Lung (tissue), 12 donors: Measurements from ENCODE around the gene CACUL1. TPM values are rescaled to one million over a fixed set of nuclear protein-coding genes. Genes with fewer than 3 reads are reported as not detected.

Experiments
- ATAC-seq: fragments of 200-7000 bp; cut with Tn5 transposase; one replicate; pipeline ENCODE4 v1.9.1; 2020; ENCODE audit warnings: moderate number of reproducible peaks; ENCODE audit not compliant: insufficient read depth, low FRiP score
- DNase-seq, 3 donors: peaks; one replicate each; pipeline ENCODE4 v3.0.0-alpha.2; 2013 to 2017
- H3K27ac ChIP-seq, 2 donors: one replicate each; pipeline ENCODE4 v1.5.1; 2013; ENCODE audit warnings: mild to moderate bottlenecking in 2 of 2, moderate library complexity in 2 of 2, control low read depth in 1 of 2, inconsistent platforms in 1 of 2, low read depth in 1 of 2, low read length in 1 of 2
- H3K27me3 ChIP-seq, 3 donors: one replicate each; pipeline ENCODE4 v1.5.1; 2013; ENCODE audit warnings: low read length in 2 of 3; ENCODE audit not compliant: control insufficient read depth in 3 of 3, insufficient read depth in 3 of 3
- H3K36me3 ChIP-seq, 4 donors: one replicate each; pipeline ENCODE4 v1.5.1; 2013; ENCODE audit warnings: low read length in 4 of 4, mild to moderate bottlenecking in 1 of 4, moderate library complexity in 1 of 4; ENCODE audit not compliant: control insufficient read depth in 4 of 4, insufficient read depth in 4 of 4
- H3K4me1 ChIP-seq, 5 donors: one replicate each; pipeline ENCODE4 v1.5.1; 2013; ENCODE audit warnings: low read length in 5 of 5, mild to moderate bottlenecking in 2 of 5, moderate library complexity in 1 of 5; ENCODE audit not compliant: control insufficient read depth in 5 of 5, insufficient read depth in 5 of 5
- H3K4me3 ChIP-seq: one replicate; pipeline ENCODE4 v1.5.1; 2013; ENCODE audit warnings: mild to moderate bottlenecking, control low read depth, moderate library complexity
- H3K9ac ChIP-seq, 2 donors: one replicate each; pipeline ENCODE4 v1.5.1; 2013; ENCODE audit warnings: low read length in 2 of 2, control low read depth in 1 of 2; ENCODE audit not compliant: insufficient read depth in 1 of 2
- H3K9me3 ChIP-seq, 4 donors: one replicate each; pipeline ENCODE4 v1.5.1; 2013; ENCODE audit warnings: low read length in 3 of 4, mild to moderate bottlenecking in 1 of 4, moderate library complexity in 1 of 4; ENCODE audit not compliant: control insufficient read depth in 4 of 4, insufficient read depth in 3 of 4
- WGBS, 2 donors: extraction: QIAGEN DNeasy Blood & Tissue Kit; methylation state at CpG; one replicate each; pipeline ENCODE4 v1.1.7; 2013; 5-methylcytosine and 5-hydroxymethylcytosine counted together
- polyA plus RNA-seq, 2 donors: library from polyadenylated mRNA; stranded (reverse); fragments of 200-250 nt; gene quantifications; one replicate each; pipeline ENCODE4 v1.2.1, GENCODE V29; 2013
- total RNA-seq, 2 donors: library from RNA; depleted of rRNA in 1 of 2; stranded (reverse); fragments of >200 nt in 1 of 2; gene quantifications; one replicate each; pipeline ENCODE4 v1.2.1, GENCODE V29; 2014 to 2021
- TF ChIP-seq, protein P1 (sequence below): IDR thresholded peaks from 2 replicates; pipeline ENCODE4 v1.5.1; 2012; ENCODE audit warnings: mild to moderate bottlenecking; ENCODE audit errors: control extremely low read depth, extremely low read depth
- donor health status: control.
- donor health status: control.
- donor health status: Bipolar disorder and iron deficiency.
- donor health status: healthy.
- donor health status: DM: yes; HTN: yes; CAD: no.

The CACUL1 gene
- total and polyA plus RNA-seq, 4 donors, result 7.9 to 66.3 (median 23.0) TPM

DNA sequence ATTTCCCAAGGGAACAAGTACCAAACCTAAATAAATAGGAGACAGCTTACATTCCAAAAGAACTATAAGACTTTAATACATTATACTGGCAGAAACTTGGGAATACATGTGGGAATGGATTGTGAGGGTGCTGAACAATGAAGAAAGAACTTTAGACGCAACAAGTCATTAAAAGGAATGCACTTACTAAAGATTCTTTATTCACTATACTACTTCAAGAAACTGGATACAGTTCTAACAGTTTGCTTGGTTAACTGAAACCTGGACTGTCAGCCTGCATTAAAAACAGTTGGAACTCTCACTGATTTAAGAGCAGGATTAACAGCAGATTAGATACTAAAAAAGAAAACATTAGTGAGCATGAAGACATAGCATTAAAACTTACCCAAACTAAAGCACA, 12.0 kb downstream of the CACUL1 start:
- no peaks in the 10 kb centered on the region for H3K27me3 ChIP-seq

DNA sequence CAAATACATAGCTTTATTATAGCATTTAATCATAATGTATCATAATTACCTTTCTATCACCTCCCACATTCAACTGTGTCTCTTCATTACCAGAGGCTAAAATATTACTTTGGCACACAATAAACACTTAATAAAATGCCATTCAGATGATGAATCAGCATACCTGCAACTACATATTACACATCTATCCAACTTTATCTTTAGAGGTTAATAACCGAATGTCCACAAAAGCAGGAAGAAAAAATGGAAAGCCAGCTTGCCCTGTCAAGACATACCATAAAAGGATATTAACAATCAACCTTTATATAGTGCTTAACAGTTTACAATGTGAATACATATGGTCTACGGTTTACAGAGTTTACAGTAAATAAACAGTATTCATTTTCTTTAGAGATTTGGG, 12.7 kb downstream of the CACUL1 start:
- no peak overlapping the region for H3K27ac ChIP-seq
- no peak for DNase-seq
- H3K4me3 ChIP-seq, result no peak overlapping the region
- H3K4me1 ChIP-seq, result peaks cover 0 to 33% (median 13%) of the 10 kb centered on the region in 5 donors
- no peaks in the 10 kb centered on the region for H3K36me3 ChIP-seq
- no peaks in the 10 kb centered on the region for H3K27me3 ChIP-seq
- no peaks in the 10 kb centered on the region for H3K9me3 ChIP-seq
- no peak for ATAC-seq
- 50 to 64% methylated on average over 2 of the region's 2 CpGs for WGBS, 2 donors
- TF ChIP-seq, protein P1, sequence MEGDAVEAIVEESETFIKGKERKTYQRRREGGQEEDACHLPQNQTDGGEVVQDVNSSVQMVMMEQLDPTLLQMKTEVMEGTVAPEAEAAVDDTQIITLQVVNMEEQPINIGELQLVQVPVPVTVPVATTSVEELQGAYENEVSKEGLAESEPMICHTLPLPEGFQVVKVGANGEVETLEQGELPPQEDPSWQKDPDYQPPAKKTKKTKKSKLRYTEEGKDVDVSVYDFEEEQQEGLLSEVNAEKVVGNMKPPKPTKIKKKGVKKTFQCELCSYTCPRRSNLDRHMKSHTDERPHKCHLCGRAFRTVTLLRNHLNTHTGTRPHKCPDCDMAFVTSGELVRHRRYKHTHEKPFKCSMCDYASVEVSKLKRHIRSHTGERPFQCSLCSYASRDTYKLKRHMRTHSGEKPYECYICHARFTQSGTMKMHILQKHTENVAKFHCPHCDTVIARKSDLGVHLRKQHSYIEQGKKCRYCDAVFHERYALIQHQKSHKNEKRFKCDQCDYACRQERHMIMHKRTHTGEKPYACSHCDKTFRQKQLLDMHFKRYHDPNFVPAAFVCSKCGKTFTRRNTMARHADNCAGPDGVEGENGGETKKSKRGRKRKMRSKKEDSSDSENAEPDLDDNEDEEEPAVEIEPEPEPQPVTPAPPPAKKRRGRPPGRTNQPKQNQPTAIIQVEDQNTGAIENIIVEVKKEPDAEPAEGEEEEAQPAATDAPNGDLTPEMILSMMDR, result no peak
- H3K9ac ChIP-seq, result no peak overlapping the region

More for the DNA sequence above, 12.0 kb downstream of the CACUL1 start:
- 85% methylated on average over 1 of the region's 1 CpG for WGBS, 2 donors
- Histone ChIP-seq H3K36me3 (peaks cover 0 to 2% (median 0%) of the 10 kb centered on the region in 4 donors), H3K9ac (no peak overlapping the region), H3K9me3 (no peaks in the 10 kb centered on the region), H3K4me1 (peaks cover 0 to 30% (median 13%) of the 10 kb centered on the region in 5 donors), H3K4me3 (no peak overlapping the region), H3K27ac (no peak overlapping the region)
- TF ChIP-seq, protein P1, result no peak
- ATAC-seq, result no peak
- DNase-seq, result no peak

DNA sequence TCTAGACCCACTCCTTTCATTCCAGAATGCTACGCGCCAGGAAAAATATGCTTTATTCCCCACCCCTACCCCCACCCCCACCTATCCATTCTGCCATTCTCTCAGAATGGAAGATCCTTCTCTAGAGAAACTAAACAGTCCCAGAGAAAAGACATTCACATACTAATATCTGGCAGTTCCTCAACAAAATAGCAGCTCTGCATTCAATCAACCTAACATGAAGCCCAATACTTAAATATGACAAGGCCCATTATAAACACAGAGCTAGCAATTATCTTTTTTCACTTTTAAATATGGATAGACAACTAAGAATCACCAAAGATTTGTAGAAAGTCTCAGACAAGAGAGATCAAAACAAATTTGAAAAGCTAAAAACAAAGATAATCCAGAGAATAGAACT, 16.4 kb downstream of the CACUL1 start:
- Histone ChIP-seq H3K27ac (no peak overlapping the region), H3K36me3 (no peaks in the 10 kb centered on the region), H3K4me1 (peaks cover 0 to 38% (median 14%) of the 10 kb centered on the region in 5 donors), H3K9me3 (no peaks in the 10 kb centered on the region), H3K27me3 (no peaks in the 10 kb centered on the region), H3K9ac (no peak overlapping the region), H3K4me3 (no peak overlapping the region)
- whole genome bisulfite sequencing, 2 donors, result 78 to 95% methylated on average over 2 of the region's 2 CpGs
- ATAC-seq (no peak), DNase-seq (no peak)
- TF ChIP-seq, protein P1, result no peak
